Measurements from ENCODE around the gene TTLL11.

The TTLL11 gene

DNA sequence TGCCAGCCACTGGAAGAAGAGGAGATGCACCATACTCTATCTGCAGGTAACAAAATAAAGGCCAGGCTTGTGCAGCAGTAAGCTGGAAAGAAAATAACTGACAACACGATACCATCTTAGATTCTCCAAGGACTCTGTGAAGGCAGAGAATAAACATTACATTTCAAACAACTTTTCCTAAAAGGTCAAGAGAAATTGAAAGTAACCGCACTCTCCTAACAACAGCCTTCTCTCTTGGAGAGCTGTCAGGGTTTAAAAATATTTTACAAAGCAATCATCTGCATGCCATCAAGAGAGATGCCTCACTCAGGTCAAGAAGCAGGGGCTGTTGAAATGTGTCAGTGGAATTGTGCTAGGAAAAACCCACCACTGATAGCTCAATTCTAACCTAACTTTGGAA, 13.5 kb upstream of the TTLL11 start:
- DNase-seq: no peak

DNA sequence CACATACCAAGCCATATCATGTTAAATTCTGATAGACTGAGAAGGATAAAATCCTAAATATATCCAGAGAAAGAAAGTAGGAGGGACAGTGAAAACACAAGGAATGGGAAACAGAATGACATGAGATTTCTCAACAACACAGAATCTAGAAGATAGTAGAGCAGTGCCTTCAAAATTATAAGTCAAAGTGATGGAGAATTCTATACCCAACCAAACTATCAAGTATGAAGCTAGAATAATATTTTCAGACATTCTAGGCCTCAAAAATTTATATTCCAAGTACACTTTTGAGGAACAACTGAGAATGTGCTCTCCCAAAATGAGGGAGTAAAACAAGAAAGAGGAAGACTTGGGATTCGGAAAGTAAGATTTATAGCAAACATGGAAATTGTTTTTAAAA, 10.9 kb upstream of the TTLL11 start:
- DNase-seq: no peak

DNA sequence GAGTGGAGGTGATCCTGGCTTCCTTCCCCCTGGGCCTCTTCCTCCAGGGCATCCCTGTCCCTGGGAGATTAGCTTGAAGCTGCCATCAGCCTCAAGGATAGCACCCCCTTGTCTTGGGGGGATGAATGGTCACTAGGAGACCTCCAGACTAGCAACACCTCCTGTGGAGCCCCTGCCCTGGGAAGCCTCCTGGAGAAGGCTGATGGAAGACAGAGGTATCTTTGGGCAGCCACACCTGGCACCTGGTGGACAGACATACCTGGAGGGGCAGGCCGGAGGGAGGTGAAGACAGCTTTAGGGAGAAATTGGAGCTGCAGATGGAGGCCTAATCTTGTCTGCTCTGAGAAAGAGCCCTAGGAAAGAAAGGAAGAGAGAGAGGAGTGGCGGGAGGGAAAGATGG, 9.0 kb upstream of the TTLL11 start:
- DNase-seq: no peak

DNA sequence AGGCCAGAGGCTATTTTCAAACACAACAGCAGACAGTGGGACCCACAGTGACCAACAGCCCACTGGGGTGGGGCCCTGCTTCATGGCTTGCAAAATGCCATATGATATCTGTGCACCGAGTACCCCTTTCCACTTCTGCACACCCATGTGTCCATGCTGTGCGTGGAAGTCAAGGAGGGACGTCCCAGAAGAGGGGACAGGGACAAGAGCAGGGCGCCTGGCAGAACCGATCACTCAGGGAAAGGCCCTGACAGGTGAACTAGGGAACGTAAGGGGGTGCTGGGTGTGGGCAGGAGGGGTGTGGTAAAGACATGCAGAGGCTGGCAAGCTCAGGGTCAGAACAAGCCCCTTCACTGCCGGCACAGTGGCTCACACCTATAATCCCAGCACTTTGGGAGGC, 7.6 kb upstream of the TTLL11 start:
- no peak for DNase-seq

DNA sequence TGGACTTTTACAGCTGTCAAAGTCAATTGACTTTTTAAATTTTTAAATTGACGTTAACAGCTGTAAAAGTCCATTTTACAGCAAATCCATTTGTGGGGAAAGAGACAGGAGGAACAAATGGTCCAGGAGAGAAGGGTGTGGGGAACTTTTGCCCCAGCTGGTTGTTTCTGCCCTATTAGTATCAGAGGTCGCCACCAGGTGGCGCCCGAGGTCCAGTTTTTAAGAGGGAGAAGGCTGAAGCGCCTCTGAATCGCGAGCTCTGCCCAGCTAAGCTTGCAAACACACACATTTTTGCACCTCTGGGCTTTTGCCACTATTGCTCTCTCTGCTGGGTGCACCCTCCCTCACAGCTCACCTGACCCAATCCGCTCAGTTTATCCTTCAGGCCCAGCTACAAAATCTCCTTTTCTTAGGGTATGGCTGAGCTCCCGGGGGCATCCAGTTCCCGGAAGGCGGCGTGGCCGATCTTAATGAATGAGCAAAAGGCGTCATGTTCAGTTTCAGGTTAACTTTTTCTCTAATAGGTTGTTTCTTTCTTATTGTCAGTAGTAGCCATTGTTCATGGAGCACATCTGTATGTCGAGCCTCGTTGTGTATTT, 6.3 kb upstream of the TTLL11 start:
- DNase-seq: peak; percentile 87

DNA sequence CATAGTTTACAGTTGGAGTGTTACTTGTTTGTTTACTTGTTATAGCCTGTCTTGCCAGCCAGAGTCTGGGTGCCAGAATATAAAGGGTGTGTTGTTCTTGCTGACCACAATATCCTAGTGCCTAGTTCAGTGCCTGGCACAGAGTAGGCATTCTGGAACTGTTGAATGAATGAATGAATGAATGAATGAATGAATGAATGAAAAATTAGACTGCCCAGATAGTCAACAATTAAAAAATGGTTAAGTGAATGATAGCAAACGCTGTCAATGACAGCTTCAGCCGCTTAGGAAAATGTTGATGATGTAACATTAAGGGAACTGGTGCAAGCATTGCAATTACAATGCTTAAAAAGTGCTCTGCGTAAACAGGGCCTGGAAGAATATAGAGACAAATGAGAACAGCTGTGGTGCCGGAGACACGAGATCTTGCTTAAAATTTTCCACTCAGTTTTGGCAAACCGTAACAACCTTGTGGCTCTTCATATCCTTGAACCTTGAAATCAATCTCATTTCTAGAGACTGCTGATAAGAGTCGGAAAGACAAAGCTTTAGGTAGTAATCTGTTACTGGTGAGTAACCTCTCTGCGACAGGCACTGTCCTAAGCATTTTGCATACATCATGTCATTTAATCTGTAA, 4.7 kb upstream of the TTLL11 start:
- DNase-seq: no peak

DNA sequence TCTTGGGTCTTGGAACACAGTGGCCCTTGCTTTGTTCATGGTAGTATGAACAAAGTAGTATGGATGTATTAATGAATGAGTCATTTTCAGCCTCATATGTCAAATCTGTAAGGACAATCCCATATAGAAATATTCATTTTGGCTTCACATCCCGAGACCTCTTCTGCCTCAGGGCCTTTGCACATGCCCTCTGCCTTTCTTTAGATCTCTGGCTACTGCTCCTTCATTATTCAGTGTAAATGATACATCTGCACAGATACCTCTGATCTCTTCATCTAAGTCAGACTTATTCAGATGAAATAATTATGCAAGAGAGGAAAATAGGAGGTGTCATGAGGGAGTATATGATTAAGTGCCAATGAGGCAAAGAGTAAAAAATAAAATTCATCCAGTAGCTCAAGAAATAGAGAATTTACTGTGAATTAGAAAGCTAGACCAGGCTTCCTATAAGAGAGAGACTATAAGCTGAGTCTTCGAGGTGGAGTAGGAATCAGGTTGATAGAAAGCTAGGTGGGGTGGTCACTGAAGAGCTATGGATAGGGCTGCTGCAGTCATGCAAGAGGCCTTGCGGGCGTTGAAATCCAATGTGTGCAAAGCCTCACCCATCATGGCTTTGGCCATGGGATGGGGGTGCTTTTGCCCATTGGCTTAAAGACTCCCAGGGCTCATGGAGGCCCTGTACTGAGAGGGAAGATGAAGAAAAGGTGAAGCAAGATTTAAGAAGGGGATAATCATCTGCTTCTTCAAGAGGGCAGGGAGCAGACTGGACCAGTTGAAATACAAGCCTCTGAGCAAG, 3.7 kb upstream of the TTLL11 start:
- no peak for DNase-seq

DNA sequence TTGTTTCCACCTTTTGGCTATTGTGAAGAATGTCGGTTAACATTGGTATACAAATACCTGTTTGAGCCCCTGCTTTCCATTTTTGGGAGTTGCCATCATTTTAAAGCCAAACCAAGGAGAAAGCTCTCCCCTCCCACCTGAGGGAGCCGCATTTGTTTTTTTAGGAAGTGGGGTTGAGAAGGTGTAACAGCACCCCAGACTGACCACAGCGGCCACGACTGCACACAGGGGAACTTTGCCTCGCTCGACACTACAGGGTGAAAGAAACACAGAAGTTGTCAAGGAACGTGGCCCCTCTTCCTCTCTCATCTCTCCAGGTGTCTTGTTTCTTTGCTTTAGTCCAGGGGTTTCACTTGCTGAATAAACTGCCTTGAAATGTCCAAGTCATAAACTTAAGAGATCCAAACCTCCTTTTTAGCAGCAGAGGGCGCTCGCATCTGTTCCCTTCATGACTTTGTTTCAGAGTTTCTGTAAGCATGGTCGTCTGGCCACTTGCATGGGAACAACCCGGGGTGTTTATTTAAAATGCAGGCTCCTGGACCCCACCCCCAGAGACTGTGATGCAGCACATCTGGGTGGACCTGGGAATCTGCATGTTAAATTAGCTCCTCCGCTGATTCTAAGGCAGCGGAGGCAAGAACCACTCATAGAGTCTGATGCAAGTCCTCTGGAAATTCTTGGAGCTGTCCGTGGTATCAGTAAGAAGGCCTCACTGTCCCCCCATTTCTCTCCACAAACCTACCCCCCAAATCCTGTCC, 2.1 kb upstream of the TTLL11 start:
- DNase-seq: peak; percentile 62

DNA sequence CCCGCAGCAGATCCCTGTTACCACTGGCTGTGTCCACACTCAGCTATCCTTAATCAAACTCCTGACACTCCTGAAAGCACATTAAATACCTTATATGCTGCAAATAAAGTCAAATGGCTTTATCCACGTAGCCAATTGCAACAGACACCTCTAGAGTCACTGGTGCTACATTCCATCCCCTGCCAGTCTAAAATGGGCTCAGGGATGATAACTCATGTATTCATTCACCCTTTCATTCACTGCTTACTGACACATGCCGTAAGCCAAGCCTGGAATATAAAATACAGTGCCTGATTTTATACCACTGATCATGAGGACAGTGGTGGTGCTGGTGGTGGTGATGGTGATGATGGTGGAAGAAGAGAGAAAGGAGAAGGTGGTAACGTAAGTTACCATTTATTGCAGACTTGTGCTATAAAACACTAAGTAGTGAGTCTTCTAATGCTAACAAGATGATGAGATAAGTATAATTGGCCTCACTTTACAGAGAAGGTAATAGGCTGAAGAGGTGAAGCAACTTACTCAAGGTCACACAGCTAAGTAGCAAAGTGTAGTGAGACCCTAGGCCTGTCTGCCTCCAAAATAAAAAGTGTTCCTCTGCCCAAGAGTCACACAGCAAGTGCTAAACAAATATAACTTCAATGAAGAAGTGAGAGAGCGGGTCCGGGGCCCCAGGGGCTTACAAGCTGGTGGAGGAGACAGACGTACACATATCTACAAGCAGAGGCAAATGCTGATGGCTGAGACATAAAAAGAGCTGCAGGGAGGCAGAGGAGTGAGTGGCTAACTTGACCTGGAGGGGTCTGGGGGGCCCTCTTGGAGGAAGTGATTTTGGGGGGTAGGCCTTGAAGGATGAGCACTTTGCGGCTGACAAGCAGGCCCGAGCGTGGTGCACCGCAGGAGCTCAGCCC, 1.2 kb downstream of the TTLL11 start:
- no peak for DNase-seq

DNA sequence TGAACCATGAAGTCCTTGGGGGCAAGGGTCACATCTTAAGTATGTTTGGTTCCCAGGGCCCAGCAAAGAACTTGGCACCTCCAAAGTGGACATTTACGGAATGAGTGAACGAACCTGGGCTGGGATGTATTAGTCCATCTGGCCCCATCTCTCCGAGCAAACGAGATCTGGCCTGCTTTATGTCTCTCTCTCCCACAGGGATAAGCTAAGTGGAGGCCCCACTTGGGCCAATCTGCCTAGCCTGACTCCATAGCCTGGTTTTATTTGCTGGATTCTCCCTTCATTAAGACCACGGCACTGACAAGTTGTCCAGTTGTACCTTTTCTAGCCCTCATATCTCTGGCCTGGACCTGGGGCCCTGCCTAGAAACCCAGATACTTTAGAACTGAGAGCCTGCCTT, 2.1 kb downstream of the TTLL11 start:
- no peak for DNase-seq

DNA sequence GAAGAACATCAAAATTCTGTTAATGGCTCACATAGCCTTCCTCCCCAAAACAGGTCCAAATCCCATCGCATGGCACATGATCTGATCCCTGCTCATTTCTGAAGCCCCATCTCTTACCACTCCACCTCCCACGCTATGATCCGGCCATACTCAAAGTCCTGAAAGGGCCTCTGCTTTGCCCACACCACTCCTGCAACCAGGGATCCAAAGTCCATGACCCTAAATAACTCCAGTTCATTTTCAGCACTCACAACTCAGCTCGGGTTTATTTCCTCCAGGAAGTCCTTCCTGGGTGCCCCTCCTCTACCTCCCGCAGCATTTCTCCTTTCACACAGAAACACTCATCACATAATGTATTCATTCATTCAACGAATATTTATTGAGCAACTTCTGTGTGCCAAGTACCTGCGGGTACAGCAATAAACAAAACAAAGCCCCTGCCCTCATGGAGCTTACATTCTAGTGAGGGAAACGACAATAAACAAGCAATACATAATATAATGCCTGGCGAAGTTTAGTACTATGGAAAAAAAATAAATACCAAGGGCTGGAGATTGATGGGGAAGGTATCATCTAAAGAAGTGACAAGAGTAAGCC, 2.7 kb downstream of the TTLL11 start:
- DNase-seq: no peak

DNA sequence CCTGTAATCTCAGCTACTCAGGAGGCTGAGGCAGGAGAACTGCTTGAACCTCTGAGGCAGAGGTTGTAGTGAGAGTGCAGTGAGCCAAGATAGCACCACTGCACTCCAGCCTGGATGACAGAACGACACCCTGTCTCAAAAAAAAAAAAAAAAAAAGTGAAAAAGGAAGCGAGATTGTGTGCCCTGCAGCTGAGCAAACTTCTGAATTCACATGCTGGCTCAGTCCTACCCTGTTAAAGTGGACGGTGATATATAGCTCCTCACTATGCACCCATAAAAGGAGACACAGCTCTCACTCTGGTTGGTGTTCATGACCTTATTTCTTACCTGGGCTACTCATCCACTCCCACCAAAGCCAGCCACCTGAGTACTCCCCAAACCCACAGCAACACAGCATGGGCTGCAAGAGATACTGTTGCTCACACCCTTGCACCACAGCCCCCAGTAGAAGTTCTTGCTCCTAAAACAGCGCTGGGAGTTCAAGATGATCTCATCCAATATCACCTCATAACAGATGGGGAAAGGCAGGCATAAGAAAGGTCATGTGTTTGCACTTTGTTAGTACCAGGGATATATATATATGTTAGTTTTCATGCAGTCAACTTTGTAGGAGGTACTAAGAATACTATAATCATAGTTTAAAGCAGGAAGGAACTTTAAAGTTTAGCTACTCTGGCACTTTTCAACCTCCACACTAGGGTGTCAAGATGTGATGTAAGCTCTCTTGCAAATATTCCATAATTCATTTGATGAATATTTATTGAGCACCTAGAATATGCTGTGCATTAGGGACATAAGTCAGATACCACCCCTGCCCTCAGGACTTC, 4.0 kb downstream of the TTLL11 start:
- no peak for DNase-seq

DNA sequence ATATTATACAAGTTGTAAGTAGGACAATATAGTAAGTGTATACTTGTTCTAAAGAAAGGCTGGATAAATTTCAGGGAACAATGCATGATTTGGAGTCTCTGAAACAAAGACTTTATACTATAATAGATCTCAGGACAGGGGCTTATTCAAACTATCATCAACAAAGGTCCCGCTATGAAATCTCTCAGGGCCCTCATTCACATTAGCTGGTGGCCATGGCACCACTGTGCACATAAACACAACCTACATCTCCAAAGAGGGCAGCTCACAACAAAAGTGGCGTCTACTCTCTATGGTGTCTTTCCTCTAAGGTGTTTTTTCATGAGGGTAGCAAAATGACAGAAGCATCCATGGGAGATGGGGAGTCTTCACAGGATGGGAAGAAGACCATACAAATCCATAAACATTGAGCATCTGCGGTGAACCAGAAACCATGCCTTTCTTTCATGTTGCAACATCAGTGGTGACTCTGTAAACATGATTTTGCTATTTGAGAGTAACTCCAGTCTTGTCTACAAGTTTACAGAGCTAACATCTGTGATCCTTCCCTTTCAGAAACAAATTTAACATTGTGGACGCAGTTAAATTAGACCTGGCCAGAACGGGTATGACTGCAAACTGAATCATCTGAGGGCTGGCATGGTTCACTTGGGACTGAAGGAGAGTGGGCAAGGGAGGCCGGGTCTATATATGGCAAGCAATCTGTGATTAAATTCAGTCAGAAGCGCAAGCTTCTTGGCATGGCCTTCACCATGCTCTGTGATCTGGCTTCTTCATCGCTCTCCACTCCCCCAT, 5.5 kb downstream of the TTLL11 start:
- no peak for DNase-seq

DNA sequence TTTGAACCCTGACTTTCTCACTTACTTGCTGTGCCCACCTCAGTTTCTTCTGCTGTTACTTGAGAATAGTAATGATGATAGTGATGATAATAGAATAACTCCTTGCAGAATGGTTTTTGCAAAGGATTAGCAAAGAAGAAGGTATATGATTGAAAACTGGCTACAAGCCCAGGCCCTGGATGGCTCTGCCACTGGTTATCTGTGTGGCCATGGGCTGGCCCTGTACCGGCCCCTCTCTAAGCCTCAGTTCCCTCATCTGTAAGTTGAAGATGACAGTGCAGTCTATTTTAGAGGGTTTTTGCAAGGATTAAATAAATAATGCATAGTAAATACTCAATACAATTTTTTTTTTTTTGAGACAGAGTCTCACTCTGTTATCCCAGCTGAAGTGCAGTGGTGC, 6.2 kb downstream of the TTLL11 start:
- no peak for DNase-seq

DNA sequence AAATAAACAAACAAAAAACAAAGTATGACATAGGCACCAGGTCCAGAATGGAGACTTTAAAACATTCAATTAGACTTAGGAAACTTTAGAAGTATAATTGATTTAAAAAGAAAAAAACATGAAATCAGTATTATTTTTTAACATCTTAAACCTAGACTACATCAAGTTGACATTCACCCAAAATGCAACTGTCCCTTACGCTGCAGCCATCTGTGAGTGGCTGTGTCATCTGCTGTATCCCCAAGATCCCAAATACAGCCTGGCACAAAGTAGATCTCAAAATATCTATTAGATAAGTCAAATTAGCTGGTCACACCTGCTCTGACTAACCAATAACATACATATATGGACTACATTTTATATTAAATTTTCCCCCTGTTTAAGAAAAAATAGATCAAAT, 7.8 kb downstream of the TTLL11 start:
- DNase-seq: no peak

DNA sequence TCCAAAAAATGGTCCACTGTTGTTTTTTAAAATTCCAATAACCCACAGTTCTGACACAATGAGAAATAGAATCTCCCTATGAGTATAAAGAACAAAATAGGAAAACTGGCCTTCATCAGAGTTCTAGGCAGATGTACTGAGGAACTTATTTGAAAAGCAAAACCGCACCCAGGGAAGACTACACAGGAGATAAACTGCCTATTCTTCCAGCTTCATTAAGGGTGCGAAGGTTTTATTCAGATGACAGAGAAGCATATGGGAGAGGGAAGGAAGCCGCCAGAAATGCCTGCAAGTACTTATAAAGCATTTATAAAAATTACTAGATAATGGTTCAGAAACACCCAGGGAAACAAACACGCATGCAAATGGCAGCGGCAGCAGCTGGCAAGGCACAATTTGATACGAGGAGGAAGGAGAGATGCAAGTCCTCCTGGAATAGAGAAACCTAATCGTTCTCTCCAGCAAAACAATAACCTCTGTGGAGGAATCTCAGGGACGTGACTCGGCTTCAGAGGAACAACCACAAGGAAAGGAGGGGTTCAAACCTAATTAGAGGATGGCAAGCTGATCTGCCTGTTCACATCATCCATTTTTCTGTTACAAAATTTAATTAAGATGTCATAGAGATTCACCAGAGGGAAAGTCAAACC, 9.0 kb downstream of the TTLL11 start:
- DNase-seq: no peak

DNA sequence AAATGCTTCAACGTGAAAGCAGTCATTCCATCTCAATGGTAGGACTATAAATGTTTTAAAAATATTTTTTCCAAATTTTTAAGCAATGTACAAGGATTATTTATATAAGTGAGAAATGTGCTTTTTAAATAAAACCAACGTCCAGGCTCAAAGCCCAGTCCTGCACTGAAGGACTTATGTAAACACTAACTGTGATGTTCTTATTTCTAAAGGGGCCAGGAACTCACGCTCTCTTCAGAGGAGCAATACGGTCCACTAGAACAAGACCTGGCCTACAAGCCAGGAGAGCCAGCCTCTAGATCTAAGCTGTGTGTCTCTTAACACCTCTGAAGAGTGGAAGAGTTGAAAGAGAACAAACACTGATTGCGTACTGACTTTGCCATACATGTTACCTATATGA, 12.1 kb downstream of the TTLL11 start:
- DNase-seq: no peak

DNA sequence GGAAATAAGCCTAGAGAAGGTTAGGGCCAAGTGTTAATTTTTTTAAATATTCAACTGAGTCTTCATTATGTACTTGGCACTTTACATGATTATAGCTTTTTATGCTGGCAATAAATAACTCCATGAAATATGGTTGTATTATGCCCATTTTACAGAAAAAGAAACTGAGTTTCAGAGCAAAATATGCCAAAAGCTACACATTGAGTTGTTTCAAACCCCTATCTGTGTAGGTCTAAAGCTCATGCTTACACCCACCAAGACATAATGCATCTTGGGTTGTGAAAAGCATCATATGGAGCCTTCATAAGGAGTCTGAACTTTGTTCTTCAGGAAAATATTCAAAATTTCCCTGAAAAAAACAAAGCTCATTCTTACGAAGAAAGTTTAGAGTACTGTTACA, 14.6 kb downstream of the TTLL11 start:
- DNase-seq: no peak

DNA sequence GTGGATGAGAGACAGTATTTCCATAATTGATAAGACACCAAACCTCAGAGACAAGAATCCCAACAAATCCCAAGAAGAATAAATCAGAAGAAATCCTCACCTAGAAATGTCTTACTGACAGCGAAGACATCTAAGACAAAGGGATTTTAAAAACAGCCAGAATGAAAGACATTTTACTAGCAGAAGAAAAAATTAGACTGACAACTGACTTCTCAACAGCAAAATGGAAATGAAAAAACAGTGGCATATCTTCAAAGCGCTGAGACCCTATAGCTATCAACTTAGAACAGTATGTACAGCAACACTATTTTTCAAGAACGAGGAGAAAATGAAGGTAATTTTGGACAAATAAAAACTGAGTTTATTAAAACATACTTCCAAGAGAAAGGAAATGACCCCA, 16.3 kb downstream of the TTLL11 start:
- no peak for DNase-seq

DNA sequence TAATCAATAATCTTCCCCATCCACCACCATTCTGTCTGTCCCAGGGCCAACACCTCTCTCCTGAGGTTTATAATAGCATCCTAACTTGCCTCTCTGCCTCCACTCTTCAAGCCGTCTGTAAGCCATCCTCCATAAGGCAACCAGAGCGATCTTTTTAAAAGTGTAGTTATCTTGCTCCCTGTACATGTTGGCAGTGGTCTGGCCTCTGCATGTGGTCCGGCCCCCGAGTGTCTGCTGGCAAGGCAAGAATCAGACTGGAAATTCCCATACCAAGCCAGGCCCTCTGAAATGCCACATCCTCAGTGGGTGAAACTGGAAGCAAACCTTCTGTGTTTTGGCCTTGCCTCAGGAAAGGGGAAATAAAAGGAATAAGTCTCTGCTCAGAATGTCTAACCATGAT, 17.0 kb downstream of the TTLL11 start:
- no peak for DNase-seq

Data from CD4-positive, alpha-beta T cell treated with Interleukin-6 for 4 hours (primary cell).